Activated CD4-positive, CD25-positive, alpha-beta regulatory T cell treated with anti-CD3 and anti-CD28 coated beads, Interleukin-2, amount 50 U/mL, for 16 hours (primary cell): ENCODE results near the gene PAGE4.

ENCODE experiments used
- DNase-seq: peaks from one replicate; pipeline ENCODE4 v3.0.0-alpha.2; 2020; ENCODE audit warnings: low read depth, low spot score

PAGE4 gene

GRCh38 chrX:49829016-49829415, at the start of gene PAGE4:
Gene PAGE4 (plus strand): TSS chrX:49829303. CDS start chrX:49830429, 1,126 bp downstream.
- no peak for DNase-seq

- DNase-seq = no peak
These were observed 44.3 kb upstream of the PAGE4 start for GRCh38 chrX:49784747-49785280.

- DNase-seq = no peak
These were observed 36.7 kb upstream of the PAGE4 start for GRCh38 chrX:49792376-49792775.

- no peak for DNase-seq
These were observed 35.4 kb upstream of the PAGE4 start for GRCh38 chrX:49793686-49794085.

GRCh38 chrX:49799828-49800227, 29.3 kb upstream of the PAGE4 start:
- no peak for DNase-seq

GRCh38 chrX:49809891-49810632, 19.0 kb upstream of the PAGE4 start:
- DNase-seq = no peak

GRCh38 chrX:49812177-49812576, 16.9 kb upstream of the PAGE4 start:
- DNase-seq = no peak

- no peak for DNase-seq
These were observed 12.7 kb upstream of the PAGE4 start for GRCh38 chrX:49816435-49816834.

GRCh38 chrX:49838374-49838773, 9.3 kb downstream of the PAGE4 start:
- DNase-seq = no peak

GRCh38 chrX:49840679-49841078, 11.6 kb downstream of the PAGE4 start:
- DNase-seq = peak; percentile 2

GRCh38 chrX:49842621-49843020, 13.5 kb downstream of the PAGE4 start:
- no peak for DNase-seq

- DNase-seq = no peak
These were observed 15.5 kb downstream of the PAGE4 start for GRCh38 chrX:49844611-49845010.

GRCh38 chrX:49845701-49846403, 16.7 kb downstream of the PAGE4 start:
- no peak for DNase-seq

- no peak for DNase-seq
These were observed 17.4 kb downstream of the PAGE4 start for GRCh38 chrX:49846522-49846921.

GRCh38 chrX:49848275-49848674, 19.2 kb downstream of the PAGE4 start:
- DNase-seq = no peak

GRCh38 chrX:49850028-49850427, 20.9 kb downstream of the PAGE4 start:
- DNase-seq = no peak

- DNase-seq = no peak
These were observed 24.6 kb downstream of the PAGE4 start for GRCh38 chrX:49853661-49854060.

- DNase-seq = no peak
These were observed 27.7 kb downstream of the PAGE4 start for GRCh38 chrX:49856819-49857218.

GRCh38 chrX:49858341-49858740, 29.2 kb downstream of the PAGE4 start:
- no peak for DNase-seq

GRCh38 chrX:49859491-49859890, 30.4 kb downstream of the PAGE4 start:
- no peak for DNase-seq

GRCh38 chrX:49860867-49861535, 31.9 kb downstream of the PAGE4 start:
- no peak for DNase-seq

GRCh38 chrX:49862093-49862492, 33.0 kb downstream of the PAGE4 start:
- no peak for DNase-seq
